GM18511 (cell line): ENCODE data around the gene AP1B1.
"Not testable (repeated sequence)": the region's sequence is repeated elsewhere in the genome, so short reads cannot be mapped to it uniquely, and the experiment has no call there.

Source experiments
- ATAC-seq: cut with Tn5 transposase; IDR thresholded peaks from one replicate; pipeline ENCODE4 v1.9.1; 2021; ENCODE audit warnings: mild to moderate bottlenecking, moderate library complexity; ENCODE audit not compliant: unreplicated experiment

The AP1B1 gene

DNA sequence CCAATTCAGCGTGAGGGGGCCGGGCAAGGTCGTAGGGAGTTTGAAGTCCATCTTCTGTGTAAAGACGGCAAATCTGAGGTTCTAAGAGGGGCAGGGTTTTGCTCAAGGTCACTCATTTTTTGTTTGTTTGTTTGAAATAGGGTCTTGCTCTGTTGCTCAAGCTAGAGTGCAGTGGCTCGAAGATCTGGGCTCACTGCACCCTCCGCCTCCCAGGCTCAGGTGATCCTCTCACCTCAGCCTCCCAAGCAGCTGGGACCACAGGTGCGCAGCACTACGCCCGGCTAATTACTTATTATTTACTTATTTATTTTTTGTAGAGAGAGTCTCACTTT, 355 bp upstream of the AP1B1 start:
- peak; percentile 12 for ATAC-seq

- ATAC-seq: no peak
Measured at GRCh38 chr22:29386708-29387107, 1.7 kb downstream of the AP1B1 start.

- peak; percentile 51 for ATAC-seq
Measured at GRCh38 chr22:29385748-29386147, 2.6 kb downstream of the AP1B1 start.

GRCh38 chr22:29385151-29385704, 3.1 kb downstream of the AP1B1 start:
- ATAC-seq: no peak

DNA sequence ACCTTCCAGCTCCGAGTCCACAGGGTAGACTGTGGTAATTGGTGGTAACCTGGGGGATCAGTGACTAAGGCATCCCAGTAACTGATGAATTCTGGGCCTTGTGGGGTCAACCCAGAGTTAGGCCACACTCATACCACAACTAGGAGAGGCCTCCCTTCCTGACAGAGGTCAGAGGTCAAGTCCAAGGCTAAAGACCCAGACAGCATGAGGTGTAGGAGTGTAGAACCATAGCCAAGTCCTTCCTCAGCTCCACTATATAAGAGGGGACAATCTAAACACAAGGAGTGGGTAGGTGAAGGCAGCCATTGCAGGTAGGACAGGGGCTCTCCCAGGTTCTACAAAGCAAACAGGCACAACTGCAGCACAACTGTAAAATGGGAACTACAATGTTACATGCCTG, 4.6 kb downstream of the AP1B1 start:
- ATAC-seq: no peak

DNA sequence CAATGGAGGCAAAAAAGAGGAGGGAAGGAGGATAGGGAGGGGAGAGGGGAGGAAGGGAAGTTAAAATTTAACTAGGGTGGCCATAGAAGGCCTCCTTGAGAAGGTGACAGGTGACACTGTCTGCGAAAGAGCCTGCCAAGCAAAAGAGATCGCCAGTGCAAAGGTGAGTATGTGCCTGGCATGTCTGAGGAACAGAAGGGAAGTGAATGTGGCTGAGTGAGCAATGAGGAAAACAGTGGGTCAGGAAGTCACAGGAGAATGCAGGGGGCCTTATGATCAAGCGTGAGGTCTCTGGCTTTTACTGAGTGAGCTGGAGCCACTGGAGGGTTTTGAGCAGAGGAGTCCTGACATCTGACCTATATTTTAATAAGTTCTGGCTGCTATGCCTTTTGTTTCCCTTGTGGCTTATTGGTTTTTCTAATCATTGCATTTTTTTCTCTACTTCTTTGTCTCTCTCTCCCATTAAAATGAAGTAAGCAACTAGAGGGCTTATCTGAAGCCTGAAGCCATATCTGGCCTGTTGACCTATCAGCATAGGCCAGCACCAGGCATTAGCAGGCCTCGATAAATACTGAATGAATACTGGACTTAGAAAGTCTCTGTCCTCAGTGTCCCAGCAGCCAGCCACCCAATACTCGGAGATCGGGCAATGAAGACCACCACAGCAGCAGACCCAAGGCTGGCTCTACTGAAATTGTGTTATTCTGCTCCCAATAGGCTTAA, 5.6 kb downstream of the AP1B1 start:
- no peak for ATAC-seq

DNA sequence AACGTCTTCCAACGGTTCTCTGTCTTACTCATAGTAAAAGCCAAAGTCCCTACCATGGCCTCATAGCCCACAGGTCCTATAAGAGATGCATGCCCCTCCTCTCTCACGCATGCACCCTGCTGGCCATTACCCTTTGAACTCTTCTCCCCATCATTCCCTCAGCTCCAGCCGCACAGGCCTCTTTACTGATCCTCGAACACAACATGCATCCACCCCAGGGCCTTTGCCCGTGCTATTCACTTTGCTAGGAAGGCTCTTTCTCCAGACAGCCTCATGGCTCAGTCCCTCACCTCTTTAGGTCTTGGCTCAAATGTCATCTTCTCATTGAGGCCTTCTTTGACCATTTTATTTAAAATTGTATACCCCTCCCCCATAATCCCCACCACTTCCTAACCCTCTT, 7.5 kb downstream of the AP1B1 start:
- ATAC-seq: no peak

DNA sequence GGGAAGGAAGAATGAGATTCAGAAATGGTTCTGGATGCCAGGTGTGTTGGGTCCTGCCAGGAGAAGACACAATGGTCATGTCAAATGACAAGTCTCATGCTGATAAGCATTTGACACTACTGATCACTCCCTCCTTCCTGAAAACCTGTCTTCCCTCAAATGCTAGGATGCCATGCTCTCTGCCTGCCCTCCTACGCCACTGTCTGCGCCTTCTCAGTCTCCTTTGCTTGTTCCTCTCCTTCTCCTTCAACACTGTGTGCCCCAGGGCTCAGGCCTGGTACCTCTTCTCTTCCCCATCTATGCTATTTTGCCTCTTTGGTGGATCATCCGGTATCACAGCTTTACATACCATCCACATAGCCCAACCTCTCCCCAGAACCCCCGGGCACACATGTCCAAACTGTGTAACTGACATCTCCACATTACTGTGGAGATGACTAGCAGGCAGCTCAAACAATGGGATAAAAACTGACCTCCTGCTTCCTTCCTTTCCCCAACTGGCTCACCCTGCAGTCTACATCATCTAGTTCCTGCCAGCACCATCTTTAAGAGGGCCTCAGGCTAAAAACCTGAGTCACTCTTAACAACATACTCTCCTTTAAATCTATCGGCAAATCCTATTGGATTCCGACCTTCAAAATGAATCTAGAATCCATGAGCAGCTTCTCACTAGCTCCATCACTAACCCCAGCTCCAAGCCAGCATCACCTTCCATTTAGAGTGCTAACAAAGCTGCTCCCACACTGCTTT, 8.2 kb downstream of the AP1B1 start:
- ATAC-seq: no peak

- ATAC-seq: no peak
Measured at GRCh38 chr22:29379258-29379657, 9.1 kb downstream of the AP1B1 start.

- no peak for ATAC-seq
Measured at GRCh38 chr22:29377979-29378378, 10.4 kb downstream of the AP1B1 start.

GRCh38 chr22:29376705-29377104, 11.7 kb downstream of the AP1B1 start:
- ATAC-seq: not testable (repeated sequence)

DNA sequence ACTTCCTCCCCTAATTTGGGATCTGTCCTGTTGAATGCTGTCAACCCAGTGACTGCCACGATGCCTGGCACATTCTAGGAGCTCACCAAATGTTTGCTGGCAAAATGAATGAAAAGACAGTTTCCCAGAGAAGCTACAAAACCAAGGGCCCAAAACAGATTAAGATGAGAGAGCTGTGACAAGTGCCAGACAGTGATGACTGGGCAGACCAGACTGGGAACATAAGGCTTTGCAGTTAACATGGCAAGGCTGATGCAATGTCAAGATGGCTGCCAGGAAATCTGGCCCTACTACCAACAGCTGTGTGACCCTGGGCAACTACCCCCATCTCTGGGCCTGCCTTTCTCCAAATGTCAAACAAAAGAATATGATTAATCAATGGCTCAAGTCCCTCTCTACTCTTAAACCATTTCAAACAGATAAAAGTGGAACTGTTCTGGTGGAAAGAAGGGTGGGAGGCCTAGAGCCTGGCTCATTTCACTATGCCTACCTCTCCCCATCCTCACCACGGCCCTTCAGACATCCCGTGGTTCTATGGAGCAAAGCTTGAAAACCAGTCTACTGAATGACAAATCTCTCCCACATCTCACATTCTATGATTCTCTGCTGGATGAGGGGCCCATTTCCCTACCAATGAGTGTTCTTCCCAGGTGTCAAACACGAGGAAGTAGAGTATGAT, 12.8 kb downstream of the AP1B1 start:
- ATAC-seq: no peak

- not testable (repeated sequence) for ATAC-seq
Measured at GRCh38 chr22:29374806-29375205, 13.6 kb downstream of the AP1B1 start.

DNA sequence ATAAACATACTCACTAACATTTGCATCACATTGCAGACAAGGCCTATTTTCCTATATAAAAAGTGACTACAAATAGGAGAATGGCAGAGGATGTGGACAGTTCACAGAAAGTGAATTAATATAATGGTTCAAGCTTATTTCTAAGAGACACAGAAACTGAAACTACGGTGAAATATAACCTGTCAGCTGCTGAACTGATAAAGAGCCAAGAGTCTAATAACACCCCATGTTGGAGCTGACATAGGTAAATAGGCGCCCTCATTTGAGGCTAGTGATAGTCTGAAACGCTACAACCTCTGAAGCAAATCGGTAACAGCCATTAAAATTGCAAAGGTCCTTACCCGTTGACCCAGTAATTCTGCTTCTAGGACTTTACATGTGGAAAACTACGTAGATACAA, 14.0 kb downstream of the AP1B1 start:
- no peak for ATAC-seq

DNA sequence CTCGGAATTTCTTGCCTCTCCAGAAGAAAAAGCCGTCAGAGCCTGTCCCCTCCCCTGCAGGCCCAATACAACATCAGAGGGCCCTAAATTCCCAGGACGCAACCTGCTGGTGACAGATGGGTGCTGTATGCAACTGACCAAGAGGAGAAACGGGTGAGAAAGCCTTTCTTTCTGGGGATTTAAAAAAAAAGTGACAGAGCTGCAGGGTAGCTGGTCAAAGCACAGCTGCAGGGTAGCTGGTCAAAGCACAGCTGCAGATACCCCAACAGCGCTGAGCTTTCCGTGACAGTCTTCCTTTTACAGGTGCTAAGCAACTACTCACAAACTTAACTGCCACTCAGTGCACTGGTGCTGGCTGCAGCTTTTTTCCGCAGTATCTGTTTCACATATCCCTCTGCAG, 17.8 kb downstream of the AP1B1 start:
- ATAC-seq: no peak

DNA sequence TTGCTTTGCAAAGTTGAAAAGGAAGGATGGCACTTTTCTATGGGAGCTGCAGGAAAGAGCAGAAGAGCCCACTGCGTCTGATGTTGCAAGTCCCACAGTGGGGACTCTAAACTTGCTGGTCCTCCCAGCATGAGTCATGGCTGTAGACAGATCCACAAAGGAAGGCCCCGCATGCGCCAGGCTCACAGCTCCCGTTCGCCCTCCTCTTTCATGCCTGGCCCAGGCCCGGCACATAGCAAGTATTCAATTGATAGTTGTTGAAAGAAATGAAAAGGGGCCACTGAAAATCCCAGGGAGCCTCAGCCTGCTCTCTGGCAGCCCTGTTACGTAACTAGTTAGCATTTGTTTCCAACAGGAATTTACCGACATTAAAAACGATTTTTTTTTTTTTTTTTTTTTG, 18.9 kb downstream of the AP1B1 start:
- no peak for ATAC-seq

- ATAC-seq: no peak
Measured at GRCh38 chr22:29359469-29359868, 28.9 kb downstream of the AP1B1 start.

DNA sequence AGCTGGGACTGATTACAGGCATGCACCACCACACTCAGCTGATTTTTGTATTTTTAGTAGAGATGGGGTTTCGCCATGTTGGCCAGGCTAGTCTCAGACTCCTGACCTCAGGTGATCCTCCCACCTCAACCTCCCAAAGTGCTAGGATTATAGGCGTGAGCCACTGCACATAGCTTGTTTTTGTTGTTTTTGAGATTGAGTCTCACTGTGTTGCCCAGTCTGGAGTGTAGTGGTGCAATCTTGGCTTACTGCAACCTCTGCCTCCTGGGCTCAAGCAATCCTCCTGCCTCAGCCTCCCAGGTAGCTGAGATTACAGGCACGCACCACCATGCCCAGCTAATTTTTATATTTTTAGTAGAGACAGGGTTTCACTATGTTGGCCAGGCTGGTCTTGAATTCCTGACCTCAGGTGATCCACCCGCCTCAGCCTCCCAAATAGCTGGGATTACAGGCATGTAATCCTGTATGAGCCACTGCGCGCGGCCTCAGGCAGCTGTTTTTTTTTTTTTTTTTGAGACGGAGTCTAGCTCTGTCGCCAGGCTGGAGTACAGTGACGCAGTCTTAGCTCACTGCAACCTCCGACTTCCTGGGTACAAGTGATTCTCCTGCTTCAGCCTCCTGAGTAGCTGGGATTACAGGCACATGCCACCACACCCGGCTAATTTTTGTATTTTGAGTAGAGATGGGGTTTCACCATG, 31.0 kb downstream of the AP1B1 start:
- not testable (repeated sequence) for ATAC-seq

GRCh38 chr22:29353860-29354259, 34.5 kb downstream of the AP1B1 start:
- ATAC-seq: no peak

DNA sequence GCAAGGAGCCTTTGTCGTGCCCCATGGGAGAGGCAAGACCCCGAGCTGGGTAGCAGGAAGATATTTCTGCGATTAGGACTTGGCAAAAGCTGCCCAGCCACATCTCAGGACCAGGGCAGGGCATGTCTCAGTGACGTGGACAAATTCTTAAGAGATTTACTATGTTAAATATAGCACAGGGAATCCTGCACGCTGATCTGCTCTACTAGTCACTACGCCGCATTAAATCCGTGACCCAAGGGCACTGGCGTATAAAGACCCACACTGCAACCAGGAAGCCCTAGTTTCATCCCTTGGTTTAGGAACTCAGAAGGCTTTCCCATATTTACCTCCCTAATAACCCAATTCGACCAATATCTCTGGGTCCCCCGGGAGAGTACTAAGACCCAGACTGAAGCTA, 35.1 kb downstream of the AP1B1 start:
- no peak for ATAC-seq

GRCh38 chr22:29352778-29353177, 35.6 kb downstream of the AP1B1 start:
- ATAC-seq: no peak
